HepG2 (cell line): ENCODE measurements around the gene RGS14. TPM values are rescaled to one million over a fixed set of nuclear protein-coding genes. Genes with fewer than 3 reads are reported as not detected.
A peak's percentile ranks its signal among the peaks of the same experiment; 100 is the strongest.

ENCODE experiments used
- KIAA2018 ChIP-seq: sonication (generic); formaldehyde crosslinking; IDR thresholded peaks from 2 replicates; pipeline ENCODE4 v1.5.0; 2020; ENCODE audit warnings: mild to moderate bottlenecking, missing genetic modification reagents, borderline replicate concordance
- RAD51 ChIP-seq: fragments of 450-650 bp; IDR thresholded peaks from 2 replicates; pipeline ENCODE4 v1.6.1; 2016; ENCODE audit warnings: borderline replicate concordance
- RXRB ChIP-seq: IDR thresholded peaks from 2 replicates; pipeline ENCODE4 v1.6.1; 2016; ENCODE audit warnings: borderline replicate concordance, missing genetic modification reagents, missing compliant biosample characterization
- XBP1 ChIP-seq: sonication (generic); formaldehyde crosslinking; IDR thresholded peaks from 2 replicates; pipeline ENCODE4 v1.5.0; 2020; ENCODE audit warnings: missing genetic modification reagents
- ZC3H13 ChIP-seq: sonication (generic); formaldehyde crosslinking; IDR thresholded peaks from 2 replicates; pipeline ENCODE4 v1.8.1; 2023; ENCODE audit warnings: mild to moderate bottlenecking, missing genetic modification reagents, moderate library complexity
- ZFP36L1 ChIP-seq: sonication (generic); formaldehyde crosslinking; IDR thresholded peaks from 2 replicates; pipeline ENCODE4 v1.8.0; 2022; ENCODE audit warnings: mild to moderate bottlenecking, missing genetic modification reagents, moderate library complexity
- ZHX1 ChIP-seq: sonication (generic); formaldehyde crosslinking; IDR thresholded peaks from 2 replicates; pipeline ENCODE4 v1.8.1; 2022; ENCODE audit warnings: low read depth, mild to moderate bottlenecking, missing genetic modification reagents
- ZNF329 ChIP-seq: sonication (generic); formaldehyde crosslinking; IDR thresholded peaks from 2 replicates; pipeline ENCODE4 v1.9.0; 2021; ENCODE audit warnings: low read depth, mild to moderate bottlenecking, missing genetic modification reagents
- ZNF512B ChIP-seq: sonication (generic); formaldehyde crosslinking; IDR thresholded peaks from 2 replicates; pipeline ENCODE4 v1.5.1; 2020; ENCODE audit warnings: missing genetic modification reagents, mild to moderate bottlenecking, borderline replicate concordance
- ZNF678 ChIP-seq: sonication (generic); formaldehyde crosslinking; IDR thresholded peaks from 2 replicates; pipeline ENCODE4 v1.4.0; 2020; ENCODE audit warnings: mild to moderate bottlenecking, missing genetic modification reagents
- polyA plus RNA-seq, 8 experiments: library from polyadenylated mRNA; depleted of rRNA in 3 of 8; stranded (reverse) in 7 of 8; unstranded in 1 of 8; fragments of >200 nt; fragmentation: Illumina TruSeq in 4 of 8; extraction: Trizol in 4 of 8; gene quantifications; 2 replicates each; pipeline versions ENCODE4 v1.2.1 to v1.2.3, GENCODE V29; 2011 to 2016; ENCODE audit warnings: low read depth in 4 of 8, missing spikeins in 1 of 8, mixed read lengths in 1 of 8; ENCODE audit not compliant: insufficient read depth in 1 of 8
- total RNA-seq, 5 experiments: library from RNA; depleted of rRNA; stranded (reverse); fragments of >200 nt; fragmentation: Illumina TruSeq; extraction: Trizol; gene quantifications; 2 replicates each; pipeline ENCODE4 v1.2.3, GENCODE V29; 2016; ENCODE audit warnings: low read depth in 1 of 5

Gene RGS14
- total and polyA plus RNA-seq, 2 of the 13 experiments (the other 11 are each of a cell fraction or from before 2014, with no cell fraction given): 11.1 to 17.2 TPM

- TF ChIP-seq ZHX1: 0 out of 2 replicates have a peak, but pooled peaks have one; percentile 50
- TF ChIP-seq RAD51: no peak
- TF ChIP-seq ZFP36L1: no peak
- TF ChIP-seq XBP1 (CRISPR knock-in tag): peak; percentile 94; the same call in 1 of the 2 replicates
- TF ChIP-seq RXRB (CRISPR knock-in tag): peak; percentile 42; the same call in 1 of the 2 replicates
- 0 out of 2 replicates have a peak, but pooled peaks have one; percentile 31 for TF ChIP-seq ZC3H13 (CRISPR knock-in tag)
- no peak for TF ChIP-seq ZNF512B (CRISPR knock-in tag)
- no peak for TF ChIP-seq KIAA2018 (CRISPR knock-in tag)
- TF ChIP-seq ZNF678: no peak
- no peak for TF ChIP-seq ZNF329 (CRISPR knock-in tag)
Measured at GRCh38 chr5:177351392-177352329, 6.1 kb upstream of the RGS14 start, which contains the start of gene LMAN2 (continued).
